ENCODE results near the gene ADGRF3. TPM values are rescaled to one million over a fixed set of nuclear protein-coding genes. Genes with fewer than 3 reads are reported as not detected.

Gene ADGRF3
- total and polyA plus RNA-seq, 9 of the 15 experiments (the other 6 are each of a cell fraction or from before 2014, with no cell fraction given) = 0.04 to 0.54 (median 0.16) TPM; not detected in 2

GRCh38 chr2:26298286-26298637, 48.3 kb downstream of the ADGRF3 start:
- intact Hi-C loops (cut with micrococcal nuclease) (no loop called here), in situ Hi-C loops (cut with MboI) (no loop called here)
- peaks cover 6 to 17% of the 10 kb centered on the region in 2 experiments; a peak in 3 of 5 replicates for H3K27me3 ChIP-seq (ENCODE audit: control insufficient read depth in 2 of 2, insufficient read depth in 2 of 2, low read length in 2 of 2)
- H3K4me3 ChIP-seq = no peak overlapping the region
- peaks cover 0 to 2% of the 10 kb centered on the region in 2 experiments; a peak in 1 of 5 replicates for H3K4me1 ChIP-seq (replicated peaks in 1 of 2; ENCODE audit: control insufficient read depth in 2 of 2, insufficient read depth in 2 of 2, low read length in 2 of 2)
- no peaks in the 10 kb centered on the region for H3K9me3 ChIP-seq (replicated peaks; ENCODE audit: control insufficient read depth, insufficient read depth, low read depth, low read length)
- no peak overlapping the region for H2AFZ ChIP-seq (ENCODE audit: low read depth, low read length)
- H4K20me1 ChIP-seq (replicated peaks; ENCODE audit: control insufficient read depth, insufficient read depth, low read length) = no peaks in the 10 kb centered on the region
- DNase-seq (ENCODE audit: extremely low read depth in 1 of 4, low spot score in 3 of 4) = no peak
- H3K9me1 ChIP-seq (ENCODE audit: control insufficient read depth, insufficient read depth, low read length) = no peaks in the 10 kb centered on the region
- no peaks in the 10 kb centered on the region for H3K36me3 ChIP-seq (ENCODE audit: control insufficient read depth, insufficient read depth, low read length)
- H3K27ac ChIP-seq (ENCODE audit: extremely low read depth, low read depth, low read length) = no peak overlapping the region
- no peak for ATAC-seq
- WGBS (ENCODE audit: insufficient coverage, low coverage, missing lambda C conversion rate) = 64% methylated on average over 16 of the region's 17 CpGs
- no peak for FAIRE-seq
- no TSS peak for BruUV-seq (replicated peaks)
- H3K4me2 ChIP-seq (ENCODE audit: insufficient read depth, low read length) = no peak overlapping the region
- POLR2A ChIA-PET = interaction anchor here (0.6 kb wide), 1 partner anchor 11 kb away, joined by 3 read pairs; no protein-coding TSS in a partner anchor
- H3K9ac ChIP-seq (ENCODE audit: insufficient read depth in 1 of 2, low read depth in 2 of 2, low read length in 2 of 2) = no peak overlapping the region
- TF ChIP-seq ZNF24 (IDR thresholded peaks at IDR 0.05) (no peak), TRIM28 (IDR thresholded peaks at IDR 0.05) (no peak), MITF (IDR thresholded peaks at IDR 0.05) (no peak), ZNF592 (IDR thresholded peaks at IDR 0.05) (no peak), ZNF778 (CRISPR knock-in tag; IDR thresholded peaks at IDR 0.05) (no peak)
- H3K79me2 ChIP-seq (ENCODE audit: control insufficient read depth, insufficient read depth, low read length) = no peaks in the 10 kb centered on the region
- CTCF ChIA-PET (ENCODE audit: low intra/inter-chr PET ratio) = no interaction called here
